Sciatic nerve (tissue), 2 donors: ENCODE measurements around the gene C11orf98. TPM values are rescaled to one million over a fixed set of nuclear protein-coding genes. Genes with fewer than 3 reads are reported as not detected.
"Not testable (repeated sequence)": the region's sequence is repeated elsewhere in the genome, so short reads cannot be mapped to it uniquely, and the experiment has no call there.

ENCODE experiments used
- ATAC-seq: fragments of 200-7000 bp; cut with Tn5 transposase; one replicate; pipeline ENCODE4 v1.9.1; 2020; ENCODE audit warnings: mild to moderate bottlenecking, moderate library complexity
- DNase-seq: peaks from one replicate; pipeline ENCODE4 v3.0.0-alpha.2; 2020; ENCODE audit warnings: low spot score
- intact Hi-C: fragments of 100-400 bp; cut with DNase I; formaldehyde crosslinking; loops from one replicate; pipeline ENCODE4 v1.14.2; 2022
- total RNA-seq: library from RNA; stranded (reverse); fragmentation: NEBNext Ultra II Directional; extraction: Animal tissue kit (Norgen Biotek cat#: 25700); gene quantifications from one replicate; pipeline ENCODE4 v1.2.1, GENCODE V29; 2021
- donor health status: DM: no; HTN: no; CAD: no.
- donor health status: DM: no; HTN: no; CAD: no.

C11orf98 gene
- total RNA-seq: 25.1 TPM

DNA sequence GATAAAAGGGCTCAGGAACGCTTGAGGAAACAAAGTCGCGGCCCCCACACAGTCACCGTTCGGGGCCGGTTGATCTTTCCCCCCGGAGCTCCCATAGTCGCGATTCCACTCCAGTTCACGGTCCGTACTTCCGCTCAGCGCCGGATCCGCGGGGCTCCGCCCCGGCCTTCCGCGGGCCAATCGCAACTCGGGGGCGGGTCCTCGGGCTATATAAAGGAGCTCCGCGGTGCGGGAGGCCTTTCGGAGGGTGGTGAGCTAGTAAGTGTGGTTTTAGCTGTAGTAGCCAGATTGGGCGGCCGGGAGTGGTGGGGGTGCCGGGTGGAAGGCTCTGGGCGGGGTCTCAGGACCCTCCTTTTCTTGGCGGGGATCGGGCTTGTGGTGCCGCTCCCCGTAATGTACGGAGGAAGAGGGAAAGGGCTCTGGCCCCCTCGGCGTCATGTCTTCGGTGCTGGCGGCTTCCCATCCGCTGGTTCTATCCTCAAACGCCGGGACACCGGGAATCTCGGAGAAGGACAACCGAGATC, at the start of gene C11orf98, which contains the start of gene CSKMT:
Gene C11orf98, minus strand, starts transcription at position 136 of the 524 bp plus-strand sequence. Its CDS starts 41 bp downstream, at position 95.
Gene CSKMT, plus strand, starts transcription at position 238 of the 524 bp plus-strand sequence. CDS start 568 bp downstream, outside the sequence.
- DNase-seq (peak; percentile 98), ATAC-seq (peak; percentile 99)
- intact Hi-C loops: loop anchor here (5.0 kb wide), 1 partner anchor 1748 kb away; no protein-coding TSS in a partner anchor

DNA sequence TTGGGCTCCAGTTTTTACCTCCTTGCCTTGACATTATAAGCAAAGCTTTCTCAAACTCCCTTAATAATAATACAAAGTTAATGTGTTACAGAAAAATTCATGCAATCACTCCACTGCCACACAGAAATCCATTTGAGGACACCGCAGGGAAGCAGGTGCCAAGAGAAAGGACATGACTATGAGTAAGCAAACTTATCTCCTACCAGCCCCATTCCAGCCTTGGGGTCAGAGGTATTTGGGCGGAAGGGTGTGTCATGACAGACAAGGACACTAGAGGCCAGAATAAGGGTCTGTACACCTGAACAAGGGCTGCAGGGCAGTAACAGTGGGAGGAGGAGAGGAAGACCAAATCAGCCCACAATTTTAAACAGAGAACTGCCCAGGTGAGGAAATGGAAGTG, 48.3 kb upstream of the C11orf98 start:
- intact Hi-C loops: no loop called here
- DNase-seq: peak; percentile 19
- no peak for ATAC-seq

DNA sequence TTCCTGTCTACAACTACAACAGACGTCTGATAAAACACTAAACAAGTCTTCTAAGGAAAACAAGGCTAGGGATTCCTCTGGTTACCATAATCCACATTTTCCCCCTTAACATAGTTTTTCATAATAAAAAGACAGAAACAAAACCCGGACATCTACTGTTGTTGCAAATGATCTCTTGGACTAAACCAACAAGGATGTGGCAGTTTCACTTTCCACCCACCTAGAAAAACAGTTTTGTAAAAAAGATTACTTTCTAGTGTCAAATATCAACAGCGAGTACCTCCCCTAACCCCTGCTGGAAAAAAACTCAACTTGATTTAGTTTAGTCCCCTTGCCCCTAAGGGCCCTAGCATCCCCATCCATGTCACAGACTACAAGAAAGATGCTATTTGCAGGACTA, 47.9 kb upstream of the C11orf98 start:
- ATAC-seq (no peak), DNase-seq (no peak)
- intact Hi-C loops: no loop called here

DNA sequence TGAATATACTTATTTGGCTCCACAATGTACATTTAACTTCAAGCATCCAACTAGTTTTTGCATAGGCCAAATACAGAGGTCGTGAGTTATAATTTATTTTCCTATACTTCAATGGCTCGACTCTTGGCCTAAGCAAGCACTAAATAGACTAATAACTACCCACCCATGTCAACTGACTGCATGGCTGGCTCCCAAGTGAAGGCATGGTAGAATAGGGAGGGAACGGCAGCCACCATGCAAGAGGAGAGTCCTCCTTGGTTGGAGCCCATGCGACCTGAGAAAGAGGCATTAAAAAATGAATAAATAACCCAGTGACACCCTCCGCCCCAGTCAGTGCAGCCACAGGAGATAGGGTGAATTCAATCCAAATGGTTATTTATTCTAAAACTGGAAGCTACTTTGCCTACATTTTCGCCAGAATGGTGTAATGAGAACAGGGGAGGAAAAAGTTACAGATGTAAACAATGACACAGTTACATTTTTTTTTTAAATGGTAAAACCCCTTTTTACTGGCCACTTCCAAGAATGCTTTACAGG, 47.3 kb upstream of the C11orf98 start:
- ATAC-seq: no peak
- peak; percentile 13 for DNase-seq
- intact Hi-C loops: no loop called here

DNA sequence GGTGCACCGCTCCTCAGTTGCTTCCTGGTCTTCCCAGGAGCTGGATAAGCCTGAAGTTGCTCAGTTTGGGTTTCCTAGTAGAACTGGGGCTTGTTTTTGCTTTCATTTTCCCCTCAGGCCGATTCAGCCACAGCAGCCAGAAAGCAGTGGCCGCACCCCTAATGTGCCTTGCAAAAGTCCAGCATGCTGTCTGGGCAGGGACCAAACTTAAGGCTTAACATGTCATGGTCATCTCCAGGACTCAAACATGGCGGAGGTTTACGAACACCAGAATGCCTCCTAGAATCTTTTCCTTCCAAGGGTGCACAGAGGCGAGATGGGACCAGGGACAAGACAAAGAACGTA, 45.0 kb upstream of the C11orf98 start:
- intact Hi-C loops: no loop called here
- ATAC-seq (no peak), DNase-seq (no peak)

DNA sequence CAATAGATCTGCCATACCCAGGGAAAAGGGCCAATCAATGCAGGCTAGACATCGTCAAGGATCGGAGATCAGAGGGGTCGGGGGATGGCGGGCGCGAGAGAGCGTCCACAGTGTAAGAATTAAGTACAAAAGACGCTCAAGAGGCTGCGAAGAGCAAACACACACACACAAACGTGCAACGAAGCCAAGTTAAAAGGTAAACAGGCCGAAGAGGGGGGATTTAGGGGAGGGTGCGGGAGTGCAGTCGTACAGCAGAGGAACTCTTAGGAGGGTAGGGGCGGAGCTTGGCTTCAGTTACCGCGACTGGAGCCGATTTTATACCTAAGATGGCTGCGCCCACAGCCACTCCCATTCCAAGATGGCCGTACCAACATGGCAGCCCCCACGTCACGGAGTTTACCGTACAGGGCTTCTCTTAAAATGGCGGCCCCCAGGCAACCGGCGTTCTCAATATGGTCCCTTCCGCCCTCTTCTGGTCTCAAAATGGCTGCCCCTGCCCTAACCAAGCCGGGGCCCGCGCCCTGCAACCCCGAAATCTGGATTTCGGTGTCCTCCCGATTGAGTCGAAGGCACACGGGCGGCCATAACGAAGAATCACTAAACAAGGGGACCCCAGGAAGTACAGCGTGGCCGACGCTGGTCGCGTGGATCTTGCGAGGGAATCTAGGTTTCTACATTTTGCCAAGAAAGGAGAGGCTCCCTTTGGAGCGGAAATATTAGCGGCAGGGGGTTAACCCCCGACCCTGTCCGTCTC, 44.4 kb upstream of the C11orf98 start:
- ATAC-seq: peak; percentile 94
- DNase-seq: peak; percentile 98
- intact Hi-C loops: no loop called here

DNA sequence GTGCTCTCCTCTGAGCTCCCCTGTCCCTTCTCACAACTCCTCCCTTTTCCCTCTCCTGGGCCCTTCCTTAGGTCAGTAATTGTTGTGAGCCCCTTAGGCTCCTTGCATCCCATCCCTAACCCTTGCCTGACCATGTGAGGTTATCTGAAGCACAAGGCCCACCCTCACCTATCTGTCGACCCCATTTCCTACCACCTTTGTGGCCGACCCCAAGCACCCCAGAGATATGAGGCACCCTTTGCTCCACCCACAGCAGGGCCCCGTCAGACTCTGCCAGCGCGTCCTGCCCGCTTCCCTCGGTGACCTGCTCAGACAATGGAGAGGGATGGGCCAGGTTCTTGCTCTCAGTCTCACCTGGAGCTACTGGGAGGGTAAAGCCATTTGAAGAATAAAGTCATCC, 43.8 kb upstream of the C11orf98 start:
- intact Hi-C loops: no loop called here
- ATAC-seq: peak; percentile 0
- DNase-seq: no peak

DNA sequence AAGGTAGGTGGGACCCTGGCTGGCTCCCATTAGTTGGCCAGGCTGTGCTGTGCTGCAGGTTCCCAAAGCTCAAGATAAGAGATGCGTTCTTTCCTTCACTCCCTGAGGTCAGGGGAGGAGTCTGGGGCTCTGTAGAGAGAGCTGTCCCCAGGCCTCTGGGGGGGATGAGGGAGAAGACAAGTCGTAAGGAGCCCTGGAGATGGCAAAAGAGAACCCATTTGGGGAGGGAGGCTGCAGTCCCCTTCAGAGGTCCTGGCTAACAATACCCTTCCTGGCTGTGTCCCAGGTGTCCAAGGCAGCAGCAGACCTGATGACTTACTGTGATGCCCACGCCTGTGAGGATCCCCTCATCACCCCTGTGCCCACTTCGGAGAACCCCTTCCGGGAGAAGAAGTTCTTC, 43.4 kb upstream of the C11orf98 start:
- intact Hi-C loops: no loop called here
- DNase-seq (no peak), ATAC-seq (no peak)

DNA sequence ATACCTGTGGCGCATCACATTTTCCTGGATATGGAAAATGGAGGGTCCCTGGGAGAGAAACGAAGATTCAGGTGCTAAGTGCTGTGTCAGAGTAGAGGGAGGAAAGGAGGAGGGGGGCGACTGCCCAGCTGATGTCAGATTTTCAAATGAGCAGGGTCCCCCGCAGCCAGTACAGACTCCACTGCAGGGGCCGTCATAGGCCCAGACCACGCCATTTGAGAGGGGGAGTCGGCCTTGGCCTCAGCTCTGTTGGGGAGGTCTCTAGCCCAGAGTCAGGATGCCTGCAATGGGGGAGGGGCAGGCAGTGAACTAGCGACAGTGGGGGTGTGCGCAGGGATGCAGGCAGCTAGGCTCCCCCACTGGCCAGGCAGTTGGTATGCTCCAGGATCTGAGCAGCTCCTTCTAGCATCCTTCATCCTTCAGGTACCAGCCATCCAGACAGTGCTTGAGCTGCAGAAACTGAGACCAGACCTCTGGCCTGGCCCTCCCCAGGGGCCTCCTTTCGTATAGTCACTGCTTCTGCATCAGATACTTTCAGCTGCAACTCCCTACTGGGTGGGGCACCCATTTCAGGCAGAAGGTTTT, 42.4 kb upstream of the C11orf98 start, which contains the start of the genes BSCL2 and GNG3:
Gene BSCL2, minus strand, starts transcription at position 148 of the 585 bp plus-strand sequence. CDS start 229 bp downstream, outside the sequence.
Gene GNG3, plus strand, starts transcription at position 400 of the 585 bp plus-strand sequence. CDS start 620 bp downstream, outside the sequence.
- intact Hi-C loops: no loop called here
- no peak for DNase-seq
- ATAC-seq: no peak

DNA sequence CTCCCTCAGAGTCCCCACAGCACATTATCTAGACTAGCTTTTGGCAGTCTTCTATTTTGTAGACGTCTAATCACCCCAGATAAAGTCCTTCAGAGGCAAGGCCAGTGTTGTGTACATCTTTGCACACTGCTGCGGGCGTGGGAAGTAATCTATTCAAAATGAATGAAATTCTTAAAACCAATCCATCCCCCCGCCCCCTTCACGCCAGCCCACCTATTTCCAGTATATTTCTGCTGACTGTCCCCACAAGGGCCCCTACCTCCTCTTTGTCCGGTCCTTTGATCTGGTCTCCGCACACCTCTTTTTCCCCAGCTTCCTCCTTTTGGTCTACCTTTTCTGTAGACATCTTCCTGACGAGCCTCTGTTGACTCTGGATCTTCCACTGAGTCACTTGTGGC, 41.8 kb upstream of the C11orf98 start:
- no peak for ATAC-seq
- intact Hi-C loops: no loop called here
- no peak for DNase-seq

DNA sequence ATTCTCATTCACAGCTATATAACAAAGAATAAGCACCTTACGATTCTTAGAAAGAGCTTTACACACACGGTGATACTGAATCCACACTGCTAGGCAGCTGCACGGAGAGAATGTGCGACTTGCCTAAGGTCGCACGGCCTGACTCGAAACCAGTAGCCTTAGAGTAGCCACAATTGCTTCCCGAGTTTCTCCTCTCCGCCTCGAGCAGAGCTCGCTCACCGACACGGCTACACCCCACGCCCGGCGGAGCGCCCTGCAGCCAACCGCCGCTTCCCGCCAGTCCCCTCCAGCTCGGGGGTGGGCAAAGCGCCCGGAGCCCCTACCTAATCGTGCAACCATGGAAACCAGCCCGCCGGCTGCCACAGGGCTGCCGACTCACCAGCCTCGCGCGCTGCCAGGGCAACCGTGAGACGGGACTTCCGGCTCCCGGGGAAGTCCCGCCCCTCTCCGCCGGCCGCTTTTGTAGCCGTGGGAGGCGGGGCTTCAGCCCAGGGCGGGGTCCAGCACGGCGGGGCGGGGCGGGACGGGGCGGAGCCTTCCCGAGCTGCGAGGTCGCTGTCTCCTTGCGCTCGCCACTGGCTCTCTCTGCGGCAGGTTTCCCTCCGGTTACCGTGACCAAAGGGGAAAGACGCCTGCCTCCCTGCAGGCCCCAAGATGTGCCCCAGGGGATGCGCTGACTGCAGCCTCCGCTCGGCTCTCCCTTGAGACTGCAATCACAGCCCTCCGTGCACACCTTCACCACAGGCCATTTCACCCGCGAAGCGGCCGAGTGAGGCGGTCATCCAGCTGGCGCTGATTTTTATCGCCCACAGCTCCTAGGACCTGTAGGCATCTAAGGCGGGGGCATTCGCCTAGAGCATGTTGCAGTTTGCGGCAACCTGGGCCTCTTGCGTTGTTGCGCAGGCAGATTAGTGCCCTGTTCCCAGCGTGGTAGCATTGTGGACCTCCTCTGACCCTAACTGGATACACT, 41.2 kb upstream of the C11orf98 start:
- ATAC-seq (peak; percentile 90), DNase-seq (peak; percentile 96)
- intact Hi-C loops: no loop called here

DNA sequence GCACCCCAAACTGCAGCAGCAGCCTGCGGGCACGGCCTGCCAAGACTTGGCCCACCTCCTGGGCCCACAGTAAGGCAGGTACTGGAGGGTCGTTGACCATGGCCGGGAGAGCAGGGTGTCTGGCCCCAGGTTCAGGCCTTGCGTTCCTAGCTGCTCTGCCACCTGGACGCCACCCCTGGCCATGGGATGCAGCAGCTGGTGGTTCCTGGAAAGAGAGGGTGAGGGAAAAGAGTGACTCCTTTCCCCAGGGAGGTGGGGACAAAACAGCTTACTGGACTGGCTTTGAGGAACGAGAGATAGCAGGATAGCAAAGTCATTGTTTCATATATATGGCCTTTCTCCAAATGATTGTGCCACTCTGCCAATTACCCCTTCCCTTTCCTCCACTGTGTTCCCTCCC, 40.4 kb upstream of the C11orf98 start:
- intact Hi-C loops: no loop called here
- DNase-seq: no peak
- ATAC-seq: no peak

DNA sequence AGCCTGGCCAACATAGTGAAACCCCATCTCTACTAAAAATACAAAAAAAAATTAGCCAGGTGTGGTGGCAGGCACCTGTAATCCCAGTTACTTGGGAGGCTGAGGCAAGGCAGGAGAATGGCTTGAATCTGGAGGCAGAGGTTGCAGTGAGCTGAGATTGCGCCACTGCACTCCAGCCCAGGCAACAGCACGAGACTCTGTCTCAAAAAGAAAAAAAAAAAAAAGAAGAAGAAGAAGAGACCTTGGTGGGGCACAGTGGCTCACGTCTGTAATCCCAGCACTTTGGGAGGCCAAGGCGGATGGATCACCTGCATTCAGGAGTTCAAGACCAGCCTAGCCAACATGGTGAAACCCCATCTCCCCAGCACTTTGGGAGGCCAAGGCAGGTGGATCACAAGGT, 38.9 kb upstream of the C11orf98 start:
- ATAC-seq, intact Hi-C loops, DNase-seq: not testable (repeated sequence)

DNA sequence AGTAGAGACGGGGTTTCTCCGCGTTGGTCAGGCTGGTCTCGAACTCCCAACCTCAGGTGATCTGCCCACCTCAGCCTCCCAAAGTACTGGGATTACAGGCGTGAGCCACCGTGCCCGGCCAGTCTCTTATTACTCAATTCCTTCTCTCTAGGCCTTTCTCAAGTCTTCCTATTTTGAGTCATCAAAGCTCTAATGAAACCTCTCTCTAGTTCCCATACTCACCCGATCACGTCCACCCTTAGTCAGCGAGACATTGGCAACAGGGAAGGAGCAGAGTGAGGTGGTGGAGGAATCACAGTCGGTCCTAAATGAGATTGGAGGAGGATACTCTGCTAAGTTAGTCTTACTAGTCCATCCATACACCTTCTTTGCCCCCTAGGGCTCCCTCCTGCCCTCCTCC, 37.2 kb upstream of the C11orf98 start:
- ATAC-seq (no peak), DNase-seq (no peak)
- intact Hi-C loops: no loop called here

DNA sequence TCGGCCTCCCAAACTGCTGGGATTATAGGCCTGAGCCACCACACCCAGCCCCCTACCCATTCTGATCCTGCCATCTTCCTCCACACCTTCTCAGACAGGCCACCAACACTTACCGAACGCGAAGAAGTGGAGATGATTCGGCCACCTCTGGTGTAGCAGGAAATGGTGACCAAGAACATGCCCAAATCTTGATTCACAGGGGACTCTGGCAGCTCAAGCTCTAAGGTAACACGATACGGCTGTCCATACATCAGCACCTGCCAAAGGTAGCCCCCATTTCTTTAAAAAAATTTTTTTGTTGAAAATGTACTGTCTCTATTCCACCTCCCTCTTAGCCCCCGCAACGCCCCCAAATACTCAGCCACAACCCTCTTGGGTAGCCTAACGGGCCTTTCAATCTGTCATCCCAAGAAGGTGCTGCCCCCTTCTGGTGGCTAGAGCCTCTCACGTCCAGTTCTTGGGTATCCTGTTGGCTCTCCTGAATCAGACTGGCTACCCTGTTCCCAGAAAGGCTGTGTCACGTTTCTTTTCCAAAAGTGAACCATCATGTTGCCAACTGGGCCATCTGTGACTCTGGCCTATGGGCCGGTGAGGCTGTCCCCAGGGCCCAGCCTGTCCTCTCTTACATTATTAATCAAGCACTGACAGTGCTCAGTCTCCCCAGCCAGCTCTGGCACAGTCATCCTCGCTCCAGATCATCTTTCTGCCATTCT, 29.6 kb upstream of the C11orf98 start:
- intact Hi-C loops: no loop called here
- ATAC-seq (peak; percentile 82), DNase-seq (peak; percentile 88)

DNA sequence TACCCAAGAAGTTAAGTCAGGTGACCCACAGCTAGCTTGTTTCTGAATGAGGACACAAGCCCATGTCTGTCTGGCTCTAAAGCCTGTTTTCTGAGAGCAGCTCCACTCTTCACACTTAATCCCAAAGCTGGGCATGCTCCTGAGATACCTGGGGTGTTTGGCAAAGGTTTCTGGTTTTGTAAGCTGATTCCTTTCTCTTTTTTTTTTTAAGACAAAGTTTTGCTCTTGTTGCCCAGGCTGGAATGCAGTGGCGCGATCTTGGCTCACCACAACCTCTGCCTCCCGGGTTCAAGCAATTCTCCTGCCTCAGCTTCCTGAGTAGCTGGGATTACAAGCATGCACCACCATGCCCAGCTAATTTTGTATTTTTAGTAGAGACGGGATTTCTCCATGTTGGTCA, 28.6 kb upstream of the C11orf98 start:
- DNase-seq, ATAC-seq, intact Hi-C loops: not testable (repeated sequence)

DNA sequence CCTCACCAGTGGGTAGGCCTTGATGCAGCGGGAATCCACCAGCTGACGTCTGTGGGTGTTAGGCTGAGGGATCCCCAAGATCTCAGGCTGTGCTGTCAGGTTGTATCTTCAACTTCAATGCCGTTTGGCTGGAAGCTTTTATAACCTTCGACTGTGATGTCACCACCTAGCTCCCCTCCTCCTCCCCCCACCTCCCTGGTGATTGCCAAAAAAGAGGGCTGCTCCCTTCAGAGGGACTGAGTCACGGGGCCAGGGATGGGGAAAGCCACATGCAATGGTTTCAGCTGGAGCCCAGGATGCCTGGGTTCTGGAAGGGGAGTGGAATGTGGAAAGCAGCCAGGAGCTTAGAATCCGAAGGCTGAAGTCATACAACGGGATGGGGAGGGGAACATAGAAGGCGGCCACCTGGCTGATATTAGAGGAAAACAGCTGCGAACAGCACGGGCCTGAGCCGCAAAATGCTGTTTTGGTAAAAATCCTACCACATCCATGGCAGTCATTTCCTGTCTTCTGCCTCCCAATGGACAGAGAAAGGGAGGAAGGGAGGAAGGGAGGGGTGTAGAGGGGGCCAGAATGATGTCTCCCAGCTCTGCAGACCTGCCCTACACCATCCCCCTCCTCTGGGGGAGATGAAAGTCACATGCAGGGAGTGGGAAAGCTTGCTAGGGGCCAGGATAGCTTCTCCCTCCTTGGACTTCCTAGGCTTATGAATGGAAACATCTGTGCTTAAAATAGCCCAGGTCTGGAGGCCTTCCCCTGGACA, 24.6 kb upstream of the C11orf98 start, which contains the start of gene LRRN4CL:
Gene LRRN4CL, minus strand, starts transcription at position 110 of the 763 bp plus-strand sequence. CDS start 1,022 bp downstream, outside the sequence.
- ATAC-seq: peak; percentile 96
- DNase-seq: peak; percentile 89
- intact Hi-C loops: no loop called here
